Measurements from ENCODE around the gene FOXP1. TPM values are rescaled to one million over a fixed set of nuclear protein-coding genes. Genes with fewer than 3 reads are reported as not detected.

The FOXP1 gene
- total and polyA plus RNA-seq, 2 donors (not counting 1 experiment from before 2014, with no cell fraction given), result 91.1 to 508 TPM

GRCh38 chr3:71413572-71413971 is 170.0 kb downstream of the FOXP1 start:
- intact Hi-C loops (cut with micrococcal nuclease), result no loop called here
- Histone ChIP-seq H4K20me1 (ENCODE audit: control insufficient read depth, insufficient read depth, low read length, poor library complexity, severe bottlenecking) (no peaks in the 10 kb centered on the region), H3K36me3 (replicated peaks in 1 of 2; ENCODE audit: control extremely low read depth in 1 of 2, control insufficient read depth in 1 of 2, extremely low read depth in 1 of 2, insufficient read depth in 2 of 2, low read length in 1 of 2) (no peaks in the 10 kb centered on the region), H3K27me3 (replicated peaks in 1 of 4; ENCODE audit: control extremely low read depth in 1 of 4, control insufficient read depth in 3 of 4, insufficient read depth in 4 of 4, low read length in 3 of 4) (no peaks in the 10 kb centered on the region), H3K27ac (ENCODE audit: low read length in 2 of 2) (peak overlapping the region in 1 of 2 donors; percentile 3), H3K79me2 (ENCODE audit: control insufficient read depth, insufficient read depth, low read length) (peaks cover 99% of the 10 kb centered on the region), H3K4me1 (ENCODE audit: control insufficient read depth in 2 of 2, insufficient read depth in 2 of 2, low read length in 2 of 2) (peaks cover 51 to 52% of the 10 kb centered on the region in 2 donors), H3K9ac (ENCODE audit: low read length) (no peak overlapping the region), H3K4me3 (ENCODE audit: control extremely low read depth in 1 of 5, extremely low read depth in 1 of 5, insufficient read depth in 1 of 5, low read depth in 2 of 5, low read length in 4 of 5) (no peak overlapping the region), H3K4me2 (replicated peaks; ENCODE audit: low read depth, low read length, poor library complexity, severe bottlenecking) (no peak overlapping the region), H3K9me3 (ENCODE audit: control extremely low read depth in 1 of 3, control insufficient read depth in 2 of 3, insufficient read depth in 1 of 3, low read length in 2 of 3) (no peaks in the 10 kb centered on the region), H2AFZ (ENCODE audit: insufficient read depth, low read depth, low read length, poor library complexity, severe bottlenecking) (no peak overlapping the region)
- TF ChIP-seq CTCF (IDR thresholded peaks at IDR 0.05) (no peak), EZH2 (IDR thresholded peaks at IDR 0.05; ENCODE audit: borderline replicate concordance, insufficient read depth, low read depth, low read length, poor library complexity, severe bottlenecking) (no peak)
- ChIA-PET CTCF (no interaction called here), POLR2A (no interaction called here)
- Mint-ChIP-seq H3K9me3 (ENCODE audit: insufficient read depth) (no peaks in the 10 kb centered on the region), H3K27ac (no peak overlapping the region), H3K4me3 (no peak overlapping the region), H3K27me3 (no peaks in the 10 kb centered on the region), H3K4me1 (peaks cover 74% of the 10 kb centered on the region)
- DNase-seq (no peak), ATAC-seq (ENCODE audit: low read depth) (no peak)
- WGBS (ENCODE audit: insufficient coverage), result no CpG with 5 or more reads among the region's 3 CpGs

GRCh38 chr3:71409352-71409751 is 174.2 kb downstream of the FOXP1 start:
- ChIA-PET CTCF (interaction anchor here (1.7 kb wide), 1 partner anchor 12 kb away, joined by 8 read pairs; no protein-coding TSS in a partner anchor), POLR2A (interaction anchor here (0.5 kb wide), 1 partner anchor 35 kb away, joined by 5 read pairs; no protein-coding TSS in a partner anchor)
- no peak overlapping the region for H3K9ac ChIP-seq (ENCODE audit: low read length)
- DNase-seq (no peak), ATAC-seq (ENCODE audit: low read depth) (no peak)
- no CpG with 5 or more reads among the region's 1 CpG for whole genome bisulfite sequencing (ENCODE audit: insufficient coverage)
- no peaks in the 10 kb centered on the region for H3K36me3 ChIP-seq (replicated peaks in 1 of 2; ENCODE audit: control extremely low read depth in 1 of 2, control insufficient read depth in 1 of 2, extremely low read depth in 1 of 2, insufficient read depth in 2 of 2, low read length in 1 of 2)
- no peak overlapping the region for H3K4me3 ChIP-seq (ENCODE audit: control extremely low read depth in 1 of 5, extremely low read depth in 1 of 5, insufficient read depth in 1 of 5, low read depth in 2 of 5, low read length in 4 of 5)
- H3K27me3 Mint-ChIP-seq, result no peaks in the 10 kb centered on the region
- no peak overlapping the region for H3K4me3 Mint-ChIP-seq
- H3K79me2 ChIP-seq (ENCODE audit: control insufficient read depth, insufficient read depth, low read length), result peaks cover 95% of the 10 kb centered on the region
- TF ChIP-seq EZH2 (IDR thresholded peaks at IDR 0.05; ENCODE audit: borderline replicate concordance, insufficient read depth, low read depth, low read length, poor library complexity, severe bottlenecking) (no peak), CTCF (IDR thresholded peaks at IDR 0.05) (no peak)
- H3K27me3 ChIP-seq (replicated peaks in 1 of 4; ENCODE audit: control extremely low read depth in 1 of 4, control insufficient read depth in 3 of 4, insufficient read depth in 4 of 4, low read length in 3 of 4), result no peaks in the 10 kb centered on the region
- H2AFZ ChIP-seq (ENCODE audit: insufficient read depth, low read depth, low read length, poor library complexity, severe bottlenecking), result no peak overlapping the region
- no peak overlapping the region for H3K27ac Mint-ChIP-seq
- intact Hi-C loops (cut with micrococcal nuclease), result no loop called here
- H3K27ac ChIP-seq (ENCODE audit: low read length in 2 of 2), result peak overlapping the region in 1 of 2 donors; percentile 24
- no peaks in the 10 kb centered on the region for H4K20me1 ChIP-seq (ENCODE audit: control insufficient read depth, insufficient read depth, low read length, poor library complexity, severe bottlenecking)
- H3K4me2 ChIP-seq (replicated peaks; ENCODE audit: low read depth, low read length, poor library complexity, severe bottlenecking), result peak overlapping the region; percentile 66
- H3K4me1 ChIP-seq (ENCODE audit: control insufficient read depth in 2 of 2, insufficient read depth in 2 of 2, low read length in 2 of 2), result peaks cover 39 to 44% of the 10 kb centered on the region in 2 donors
- no peaks in the 10 kb centered on the region for H3K9me3 ChIP-seq (ENCODE audit: control extremely low read depth in 1 of 3, control insufficient read depth in 2 of 3, insufficient read depth in 1 of 3, low read length in 2 of 3)
- peaks cover 68% of the 10 kb centered on the region for H3K4me1 Mint-ChIP-seq
- no peaks in the 10 kb centered on the region for H3K9me3 Mint-ChIP-seq (ENCODE audit: insufficient read depth)

All from B cell (primary cell).